Adrenal gland (tissue), 12 donors: ENCODE measurements around the gene NEK5. TPM values are rescaled to one million over a fixed set of nuclear protein-coding genes. Genes with fewer than 3 reads are reported as not detected.

ENCODE experiments used
- DNase-seq, 7 donors: peaks; one replicate each; pipeline ENCODE4 v3.0.0-alpha.2; 2019 to 2020
- H3K27ac ChIP-seq, 5 donors: fragments of 200-600 bp; sonication (generic) in 4 of 5; 1 replicate in 3 of 5; 2 replicates in 2 of 5; pipeline versions ENCODE4 v1.5.1 to v1.8.0; 2016 to 2020; ENCODE audit warnings: mild to moderate bottlenecking in 1 of 5
- H3K27me3 ChIP-seq: fragments of 200-600 bp; 2 replicates; pipeline ENCODE4 v1.8.0; 2021
- H3K36me3 ChIP-seq, 2 donors: fragments of 200-600 bp; replicated peaks in 1 of 2; 1 replicate in 1 of 2; 2 replicates in 1 of 2; pipeline versions ENCODE4 v1.5.1 to v1.8.0; 2018 to 2022
- H3K4me1 ChIP-seq, 2 donors: fragments of 200-600 bp; replicated peaks in 1 of 2; 1 replicate in 1 of 2; 2 replicates in 1 of 2; pipeline versions ENCODE4 v1.5.1 to v1.8.0; 2018 to 2021
- H3K4me3 ChIP-seq, 4 donors: fragments of 200-600 bp; sonication (generic) in 3 of 4; one replicate each; pipeline ENCODE4 v1.5.1; 2016 to 2018
- H3K9me3 ChIP-seq, 3 donors: fragments of 200-600 bp; sonication (generic) in 1 of 3; replicated peaks in 1 of 3; 1 replicate in 2 of 3; 2 replicates in 1 of 3; pipeline versions ENCODE4 v1.5.1 to v1.8.0; 2016 to 2021
- CTCF ChIP-seq, 6 experiments: fragments of 450-650 bp in 4 of 6; fragments of 200-600 bp in 2 of 6; sonication (generic) in 1 of 6; IDR thresholded peaks; 1 replicate in 5 of 6; 2 replicates in 1 of 6; pipeline versions ENCODE4 v1.5.1 to v1.8.0; 2016 to 2021; ENCODE audit warnings: antibody characterized with exemption in 6 of 6, mild to moderate bottlenecking in 2 of 6, moderate library complexity in 1 of 6
- POLR2A ChIP-seq, 2 donors: fragments of 450-650 bp; IDR thresholded peaks; one replicate each; pipeline ENCODE4 v1.6.1; 2017; ENCODE audit warnings: antibody characterized with exemption in 2 of 2, mild to moderate bottlenecking in 2 of 2, moderate library complexity in 1 of 2
- WGBS, 4 donors: extraction: QIAGEN DNeasy Blood & Tissue Kit in 2 of 4; methylation state at CpG; one replicate each; pipeline versions ENCODE4 v1.1.5 to v1.1.7; 2013 to 2017; 5-methylcytosine and 5-hydroxymethylcytosine counted together
- intact Hi-C, 2 donors: fragments of 100-400 bp; cut with DNase I; formaldehyde crosslinking; loops; one replicate each; pipeline versions ENCODE4 v1.14.1 to v1.15.0; 2022 to 2023
- polyA plus RNA-seq, 3 donors: library from polyadenylated mRNA; stranded (reverse); fragments of 200-250 nt in 2 of 3; fragments of 350-450 nt in 1 of 3; fragmentation: Illumina TruSeq in 1 of 3; extraction: RNeasy Lipid Tissue Mini Kit (QIAGEN cat#74804) in 1 of 3; gene quantifications; one replicate each; pipeline ENCODE4 v1.2.3, GENCODE V29; 2013 to 2014
- total RNA-seq, 9 donors: library from RNA; depleted of rRNA in 4 of 9; stranded (reverse); fragments of >200 nt in 4 of 9; fragments of 120-200 nt in 1 of 9; fragmentation: NEBNext Ultra II Directional in 1 of 9; extraction: Animal tissue kit (Norgen Biotek cat#: 25700) in 1 of 9; gene quantifications; one replicate each; pipeline versions ENCODE4 v1.1.0 to v1.2.4, GENCODE V29; 2013 to 2023
- donor health status: healthy with polysubstance abuse.
- donor health status: Bipolar disorder and iron deficiency.
- donor health status: DM: yes; HTN: yes; CAD: no.
- donor health status: DM: no; HTN: no; CAD: no.
- donor health status: DM: no; HTN: no; CAD: no.
- donor health status: DM: yes; HTN: yes; CAD: no.

Gene NEK5
- total and polyA plus RNA-seq, 12 donors: under 0.01 to 0.17 (median 0.11) TPM; not detected in 5

GRCh38 chr13:51995677-51996551 is 133.0 kb downstream of the NEK5 start:
- H3K4me3 ChIP-seq: no peak overlapping the region
- intact Hi-C loops: no loop called here
- no peak for TF ChIP-seq CTCF (IDR thresholded peaks at IDR 0.05)
- TF ChIP-seq POLR2A (IDR thresholded peaks at IDR 0.05): no peak

GRCh38 chr13:51993713-51994112 is 135.2 kb downstream of the NEK5 start:
- Histone ChIP-seq H3K4me3 (no peak overlapping the region), H3K4me1 (no peaks in the 10 kb centered on the region), H3K36me3 (no peaks in the 10 kb centered on the region), H3K27me3 (no peaks in the 10 kb centered on the region), H3K9me3 (no peaks in the 10 kb centered on the region), H3K27ac (no peak overlapping the region)
- WGBS, 4 donors: 86 to 95% (median 93%) methylated on average over 2 of the region's 2 CpGs
- DNase-seq: no peak
- intact Hi-C loops: no loop called here
- no peak for TF ChIP-seq CTCF (IDR thresholded peaks at IDR 0.05)
- no peak for TF ChIP-seq POLR2A (IDR thresholded peaks at IDR 0.05)

More at GRCh38 chr13:51995677-51996551, 133.0 kb downstream of the NEK5 start:
- H3K27me3 ChIP-seq: no peaks in the 10 kb centered on the region
- 48 to 58% (median 54%) methylated on average over 5 to 9 of the region's 9 CpGs for WGBS, 4 donors
- no peak overlapping the region for H3K27ac ChIP-seq
- H3K36me3 ChIP-seq: no peaks in the 10 kb centered on the region
- H3K4me1 ChIP-seq: no peaks in the 10 kb centered on the region
- DNase-seq: peak in 1 of 7 donors; percentile 7
- no peaks in the 10 kb centered on the region for H3K9me3 ChIP-seq

GRCh38 chr13:51988988-51989618 is 139.8 kb downstream of the NEK5 start:
- WGBS, 4 donors: 75 to 82% (median 79%) methylated on average over 3 of the region's 3 CpGs

More at GRCh38 chr13:51988988-51989618, 139.8 kb downstream of the NEK5 start:
- Histone ChIP-seq H3K27ac (no peak overlapping the region), H3K9me3 (no peaks in the 10 kb centered on the region), H3K36me3 (no peaks in the 10 kb centered on the region), H3K27me3 (no peaks in the 10 kb centered on the region), H3K4me1 (no peaks in the 10 kb centered on the region), H3K4me3 (no peak overlapping the region)
- intact Hi-C loops: no loop called here
- no peak for TF ChIP-seq CTCF (IDR thresholded peaks at IDR 0.05)
- TF ChIP-seq POLR2A (IDR thresholded peaks at IDR 0.05): no peak
- DNase-seq: no peak

Other genes starting within 250 kb of the NEK5 start
- 1 to 10 TPM; 2.2 to 5.6 (median 3.7) TPM for gene ATP7B, start 117.6 kb downstream of the NEK5 start, total RNA-seq
- gene ATP7B, start 117.6 kb downstream of the NEK5 start, polyA plus RNA-seq: 1 to 10 TPM in 2 of 3 donors, under 1 TPM in 1; 0.80 to 2.1 (median 1.7) TPM
- 10 to 100 TPM; 11.8 to 35.4 (median 30.3) TPM for gene ALG11, start 116.7 kb downstream of the NEK5 start, total RNA-seq
- gene ALG11, start 116.7 kb downstream of the NEK5 start, polyA plus RNA-seq: 10 to 100 TPM in 1 of 3 donors, 1 to 10 TPM in 2; 6.8 to 22.3 (median 9.7) TPM
- gene UTP14C, start 104.4 kb downstream of the NEK5 start, total RNA-seq: 10 to 100 TPM in 8 of 9 donors, 1 to 10 TPM in 1; 7.7 to 18.0 (median 14.4) TPM
- 10 to 100 TPM in 1 of 3 donors, 1 to 10 TPM in 2; 1.4 to 21.4 (median 2.7) TPM for gene UTP14C, start 104.4 kb downstream of the NEK5 start, polyA plus RNA-seq
- gene NEK3, start 30.5 kb upstream of the NEK5 start, total RNA-seq: 10 to 100 TPM in 4 of 9 donors, 1 to 10 TPM in 5; 3.0 to 16.2 (median 7.1) TPM
- 10 to 100 TPM in 2 of 3 donors, 1 to 10 TPM in 1; 6.4 to 56.4 (median 26.7) TPM for gene NEK3, start 30.5 kb upstream of the NEK5 start, polyA plus RNA-seq